GM19372 (cell line): ENCODE results near the gene TENM4.
"Not testable (repeated sequence)": the region's sequence is repeated elsewhere in the genome, so short reads cannot be mapped to it uniquely, and the experiment has no call there.

Experiments used
- ATAC-seq: cut with Tn5 transposase; IDR thresholded peaks from one replicate; pipeline ENCODE4 v1.9.1; 2021; ENCODE audit warnings: mild to moderate bottlenecking, low read depth, moderate library complexity; ENCODE audit not compliant: unreplicated experiment

TENM4 gene

DNA sequence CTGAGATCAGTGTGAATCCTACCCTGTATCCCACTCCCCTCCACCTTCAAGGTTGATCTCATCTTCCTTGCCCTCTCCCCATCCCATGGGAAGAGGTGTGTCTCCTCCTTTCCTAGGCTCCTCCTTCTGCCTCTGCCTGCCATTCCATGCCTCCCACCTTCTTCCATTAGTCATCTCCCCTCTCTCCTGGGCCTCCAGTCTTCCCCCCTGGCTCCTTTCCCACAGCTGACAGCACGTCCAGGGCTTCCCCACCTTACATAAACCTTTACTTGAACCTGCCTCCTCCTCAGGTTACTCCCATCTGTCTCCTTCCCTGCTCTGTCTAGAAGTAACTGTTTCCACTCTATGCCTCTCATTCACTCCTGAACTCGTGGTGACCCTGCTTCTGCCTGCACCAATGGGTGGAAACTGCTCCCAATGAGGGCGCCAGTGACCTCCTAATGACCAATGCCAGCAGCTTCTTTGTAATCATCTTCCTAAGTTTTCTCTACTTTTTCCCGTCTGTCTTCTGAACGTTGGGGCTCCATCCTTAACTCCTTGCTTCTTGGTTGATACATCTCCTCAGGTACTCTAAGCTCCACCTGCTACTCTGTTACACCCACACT lies 599.3 kb downstream of the TENM4 start:
- ATAC-seq: no peak

- no peak for ATAC-seq
These were observed 600.2 kb downstream of the TENM4 start for GRCh38 chr11:78840623-78841022.

GRCh38 chr11:78840200-78840599 lies 600.6 kb downstream of the TENM4 start:
- ATAC-seq: no peak

- no peak for ATAC-seq
These were observed 602.4 kb downstream of the TENM4 start for GRCh38 chr11:78838417-78838816.

DNA sequence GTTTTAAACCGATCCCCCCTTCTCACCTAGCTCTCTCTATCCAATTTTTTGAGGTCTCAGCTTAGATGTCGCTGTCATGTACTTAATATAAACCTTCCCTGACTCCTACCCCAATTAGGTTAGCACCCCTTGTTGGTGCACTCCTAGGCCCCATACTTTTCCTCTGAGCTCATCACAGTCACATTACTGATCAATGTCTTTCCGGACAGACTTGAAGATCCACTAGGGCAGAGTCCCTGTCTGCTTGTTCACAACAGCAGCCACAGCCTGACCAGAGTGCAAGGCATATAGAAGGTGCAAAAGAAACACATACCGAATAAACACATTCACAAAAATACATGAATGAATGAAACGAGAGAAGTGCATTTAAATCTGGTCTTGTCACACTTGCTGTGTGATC lies 605.2 kb downstream of the TENM4 start:
- no peak for ATAC-seq

GRCh38 chr11:78834886-78835285 lies 605.9 kb downstream of the TENM4 start:
- no peak for ATAC-seq

DNA sequence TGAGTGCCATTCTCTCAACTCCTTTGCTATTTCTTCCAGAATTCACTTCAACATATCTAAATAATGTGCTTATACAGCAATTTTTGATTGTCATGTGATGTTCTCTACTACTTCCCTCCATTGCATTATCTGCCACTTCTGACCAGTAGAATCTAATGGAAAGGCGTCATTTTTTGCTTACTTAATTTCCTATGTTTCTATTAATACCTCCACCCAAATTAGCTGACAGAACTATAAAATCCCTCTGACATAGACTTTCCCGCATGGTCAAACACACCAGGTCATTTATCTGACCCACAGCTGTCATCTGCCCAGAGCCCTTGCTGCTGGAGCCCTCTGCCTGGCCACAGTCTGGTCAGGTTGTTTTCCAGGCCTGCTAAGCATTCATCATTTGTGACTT lies 607.6 kb downstream of the TENM4 start:
- ATAC-seq: no peak

GRCh38 chr11:78832226-78832947 lies 608.4 kb downstream of the TENM4 start:
- ATAC-seq: no peak

- no peak for ATAC-seq
These were observed 609.3 kb downstream of the TENM4 start for GRCh38 chr11:78831571-78831970.

- ATAC-seq: no peak
These were observed 610.5 kb downstream of the TENM4 start for GRCh38 chr11:78830277-78830819.

- ATAC-seq: no peak
These were observed 611.7 kb downstream of the TENM4 start for GRCh38 chr11:78829146-78829545.

DNA sequence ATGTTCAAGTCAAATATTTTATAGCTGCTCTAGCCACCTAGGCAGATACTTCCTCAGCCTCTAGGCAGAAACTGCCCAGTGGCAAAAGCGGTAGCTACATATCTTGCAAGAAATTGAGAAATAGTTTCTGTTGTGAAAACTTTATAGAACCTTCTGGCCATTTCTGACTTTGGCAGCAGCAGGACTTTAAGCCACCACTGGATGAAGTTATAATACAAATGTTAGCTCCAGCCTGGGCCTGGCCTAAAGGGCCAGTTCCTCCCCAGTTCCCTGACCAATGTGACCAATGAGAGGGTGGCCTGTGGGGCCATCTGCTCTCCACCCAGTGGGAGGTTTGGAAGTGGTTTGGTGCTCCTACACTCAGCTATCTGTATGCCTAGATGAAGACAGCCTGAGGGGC lies 612.2 kb downstream of the TENM4 start:
- no peak for ATAC-seq

- ATAC-seq: not testable (repeated sequence)
These were observed 613.5 kb downstream of the TENM4 start for GRCh38 chr11:78827291-78827690.

DNA sequence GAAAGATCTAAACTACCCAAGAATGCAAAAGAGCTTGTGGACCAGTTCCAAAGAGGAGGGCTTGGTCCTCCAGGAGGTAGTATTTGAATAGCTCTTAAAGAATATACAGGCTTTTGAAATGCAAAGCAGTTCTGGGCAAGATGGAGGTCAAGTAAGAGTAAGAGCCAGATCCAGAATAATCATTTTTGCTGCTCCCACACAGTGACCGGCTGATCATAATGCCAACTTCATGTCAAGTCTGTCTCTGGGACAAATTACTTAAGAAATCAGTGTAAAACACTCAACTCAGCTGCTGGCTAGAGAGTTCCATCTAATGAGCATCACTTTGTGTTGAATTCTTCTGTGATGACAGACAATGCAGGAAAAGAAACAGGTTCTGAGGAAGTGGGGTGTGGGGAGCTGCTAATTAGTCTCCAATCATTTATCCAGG lies 615.2 kb downstream of the TENM4 start:
- ATAC-seq: no peak

- ATAC-seq: no peak
These were observed 617.2 kb downstream of the TENM4 start for GRCh38 chr11:78823588-78823987.

GRCh38 chr11:78822931-78823423 lies 617.9 kb downstream of the TENM4 start:
- no peak for ATAC-seq

DNA sequence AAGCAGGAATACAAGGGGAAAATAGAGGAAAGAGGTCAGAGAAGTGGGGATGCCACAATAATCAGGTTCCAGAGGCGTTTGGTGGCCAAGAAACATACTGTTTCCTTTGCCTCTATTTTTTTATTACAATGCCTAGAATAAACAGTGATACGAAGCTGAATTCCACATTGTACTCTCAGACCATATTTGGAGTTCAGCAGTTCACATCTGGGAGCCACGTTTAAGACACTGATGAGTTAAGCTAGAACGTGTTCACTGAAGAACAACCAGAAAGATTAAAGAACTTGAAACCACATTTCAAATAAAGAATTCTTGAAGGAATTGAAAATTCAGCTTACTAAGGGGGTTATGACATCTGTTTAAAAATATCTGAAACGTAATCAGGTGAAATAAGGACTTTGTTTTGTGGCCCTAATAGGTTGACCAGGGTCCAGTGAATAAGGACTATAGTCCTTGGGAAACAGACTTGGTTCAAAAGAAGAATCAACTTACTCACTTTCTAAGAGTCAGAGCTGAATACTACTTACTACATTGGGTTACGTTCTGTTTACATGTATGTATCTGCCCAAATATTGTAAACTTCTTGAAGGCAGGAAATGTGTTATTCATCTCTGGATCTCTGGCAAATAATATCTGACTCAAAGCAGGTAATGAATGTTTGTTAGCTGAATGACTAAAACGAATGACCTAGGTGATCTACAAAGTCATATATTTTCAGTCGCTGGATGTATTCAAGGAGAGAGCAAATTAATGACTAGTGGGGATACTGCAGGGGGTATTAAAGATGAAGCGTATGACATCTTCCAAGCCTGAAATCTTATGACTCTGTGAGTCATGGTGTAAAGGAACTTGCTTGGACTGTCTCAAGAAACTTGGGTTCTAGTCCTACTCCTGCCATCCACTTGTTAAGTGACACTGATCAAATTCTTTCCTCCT lies 619.2 kb downstream of the TENM4 start:
- ATAC-seq: no peak

DNA sequence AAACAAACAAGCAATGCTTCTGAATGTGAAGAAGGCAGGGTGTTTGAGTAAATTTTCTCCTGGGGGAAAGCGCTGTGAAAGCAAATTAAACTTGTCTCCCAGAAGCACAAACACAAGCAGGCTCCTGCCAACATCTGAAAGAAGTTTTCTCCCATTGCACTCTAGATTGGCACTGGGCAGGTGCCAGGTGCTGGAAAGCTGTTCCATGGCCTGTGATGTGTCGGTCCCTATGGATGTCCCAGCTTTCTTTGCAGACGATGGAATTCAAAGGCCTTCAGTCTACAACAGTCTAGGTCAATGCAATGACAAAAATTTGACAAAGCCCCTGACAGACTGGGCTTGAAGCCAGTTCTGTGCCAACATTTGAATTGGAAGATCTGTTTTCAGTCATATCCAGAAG lies 620.1 kb downstream of the TENM4 start:
- no peak for ATAC-seq

DNA sequence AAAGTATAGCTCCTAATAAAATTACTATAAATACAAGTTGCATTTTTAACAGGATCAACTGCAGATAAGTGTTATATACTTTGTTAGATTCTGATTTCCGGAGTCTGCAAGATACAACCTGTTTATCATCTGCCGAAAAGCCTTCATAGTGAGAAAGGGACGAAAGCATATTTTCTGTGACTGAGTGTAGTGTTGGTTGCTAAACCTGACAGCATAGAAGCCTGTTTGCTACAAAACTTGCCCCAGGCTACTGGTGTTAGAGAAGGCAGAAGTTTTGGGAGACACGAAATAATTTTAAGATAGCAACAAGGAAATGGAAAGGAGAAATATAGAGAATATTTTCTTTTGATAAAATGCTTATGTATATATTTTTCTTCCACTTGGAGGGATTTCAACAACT lies 622.6 kb downstream of the TENM4 start:
- ATAC-seq: no peak

DNA sequence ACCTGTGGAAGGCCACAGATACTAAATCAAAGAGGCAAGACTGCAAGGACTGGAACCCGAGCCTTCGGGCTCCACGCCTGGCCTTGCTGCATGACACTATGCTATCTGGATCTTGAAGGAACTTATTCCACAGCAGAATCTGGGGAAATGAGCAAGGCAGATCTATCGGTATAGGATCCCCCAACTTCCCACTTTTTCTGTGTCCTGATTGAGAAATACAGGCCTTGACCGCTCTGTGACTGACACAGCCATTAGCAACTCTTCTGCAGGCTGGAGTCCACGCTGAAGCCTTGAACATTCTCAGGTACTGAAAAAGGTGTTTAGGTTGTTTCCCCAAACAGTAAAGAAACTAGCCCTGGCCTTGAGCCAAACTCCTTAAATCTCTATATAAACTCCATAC lies 625.0 kb downstream of the TENM4 start:
- no peak for ATAC-seq
